ENCODE results near the gene EFNA3.
A peak's percentile ranks its signal among the peaks of the same experiment; 100 is the strongest.

- peak in 1 of 2 experiments; percentile 53; a peak in 2 of 4 replicates for TF ChIP-seq CTCF (conservative IDR thresholded peaks at IDR 0.05; ENCODE audit: low read depth in 2 of 2)
- TF ChIP-seq CREB1 (CRISPR knock-in tag; IDR thresholded peaks at IDR 0.05; ENCODE audit: low read depth) = no peak
- TF ChIP-seq JUNB (IDR thresholded peaks at IDR 0.05; ENCODE audit: unreplicated experiment) = peak; percentile 32
- no peak for TF ChIP-seq STAT1 (IDR thresholded peaks at IDR 0.05; ENCODE audit: unreplicated experiment)
Observed at GRCh38 chr1:155083865-155084721, 5.5 kb downstream of the EFNA3 start.
